Esophagus squamous epithelium (tissue), 4 donors: Measurements from ENCODE around the gene GABRG3.

ENCODE experiments used
- CTCF ChIP-seq, 6 experiments: fragments of 450-650 bp in 4 of 6; fragments of 200-600 bp in 2 of 6; sonication (generic) in 2 of 6; IDR thresholded peaks; one replicate each; pipeline ENCODE4 v1.5.1; 2016 to 2019; ENCODE audit warnings: antibody characterized with exemption in 6 of 6, mild to moderate bottlenecking in 4 of 6, moderate library complexity in 4 of 6
- POLR2A ChIP-seq, 4 donors: fragments of 450-650 bp; IDR thresholded peaks; one replicate each; pipeline ENCODE4 v1.6.1; 2017; ENCODE audit warnings: antibody characterized with exemption in 4 of 4, mild to moderate bottlenecking in 4 of 4, moderate library complexity in 3 of 4

- TF ChIP-seq CTCF (IDR thresholded peaks at IDR 0.05) (no peak), POLR2A (IDR thresholded peaks at IDR 0.05) (no peak)
Observed at GRCh38 chr15:26968806-26969205, 2.2 kb upstream of the GABRG3 start.
